Stimulated activated CD4-positive, alpha-beta T cell treated with anti-CD3 and anti-CD28 coated beads, Interleukin-12 subunit alpha, Interleukin-12 subunit beta, amount 100 ng/mL, for 48 hours (primary cell): Measurements from ENCODE around the gene SPTAN1.

Experiments used
- DNase-seq, 3 donors: peaks; one replicate each; pipeline ENCODE4 v3.0.0-alpha.2; 2020; ENCODE audit warnings: low read depth in 2 of 3, low spot score in 1 of 3

Gene SPTAN1

DNA sequence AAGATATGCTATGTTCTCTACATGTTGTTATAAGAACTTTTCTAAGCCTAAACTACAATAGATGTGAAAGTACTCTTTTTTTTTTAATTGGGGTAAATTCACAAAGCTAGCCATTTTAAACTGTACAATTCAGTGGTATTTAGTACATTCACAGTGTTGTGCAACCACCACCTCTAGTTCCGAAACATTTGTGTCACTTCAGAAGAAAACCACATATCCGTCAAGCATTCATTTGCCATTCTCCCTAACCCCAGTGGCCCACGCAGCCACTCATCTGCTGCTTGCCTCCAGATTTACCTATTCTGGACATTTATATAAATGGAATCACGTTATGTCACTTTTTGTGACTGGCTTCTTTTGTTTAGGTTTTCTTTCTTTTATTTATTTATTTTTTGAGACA is 43.1 kb downstream of the SPTAN1 start:
- DNase-seq = no peak

DNA sequence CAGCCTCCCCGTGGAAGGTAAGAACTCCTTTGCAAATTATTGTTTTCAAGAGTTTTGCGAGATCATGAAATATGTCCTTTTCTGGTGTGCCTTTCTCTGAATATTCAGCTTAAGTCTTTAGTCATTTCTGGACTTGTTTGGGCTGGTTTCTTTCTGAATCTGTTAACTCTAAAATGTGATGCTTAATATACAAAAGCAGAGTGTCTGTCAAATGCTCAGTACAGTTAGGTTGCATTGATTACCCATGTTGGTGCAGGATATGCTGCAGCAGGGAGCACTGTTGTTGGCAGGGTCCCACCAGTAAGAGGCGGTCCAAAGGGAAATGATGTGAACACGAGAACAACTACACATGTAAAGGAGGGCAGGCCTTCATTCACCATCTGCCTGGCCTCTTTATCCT is 47.7 kb downstream of the SPTAN1 start:
- no peak for DNase-seq

DNA sequence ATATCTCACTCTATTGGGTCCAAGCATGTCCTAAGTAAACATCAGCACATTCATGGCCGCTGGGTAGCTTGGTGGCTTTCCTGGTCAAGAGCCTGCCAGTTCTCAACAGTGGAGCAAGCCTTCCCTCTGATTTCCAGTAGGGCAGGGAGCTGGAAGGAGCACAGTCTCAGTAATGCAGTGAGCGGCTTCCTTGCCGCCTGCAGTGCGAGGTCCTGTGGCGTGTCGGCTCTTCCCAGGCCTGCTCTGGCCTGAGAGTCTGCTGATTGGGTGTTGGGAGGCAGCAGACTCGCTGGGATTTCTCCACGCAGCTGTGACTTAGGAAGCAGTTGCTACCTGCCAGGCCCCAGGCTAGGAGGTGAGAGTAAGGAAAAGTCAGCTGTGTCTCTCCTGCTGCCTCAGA is 51.3 kb downstream of the SPTAN1 start:
- no peak for DNase-seq

DNA sequence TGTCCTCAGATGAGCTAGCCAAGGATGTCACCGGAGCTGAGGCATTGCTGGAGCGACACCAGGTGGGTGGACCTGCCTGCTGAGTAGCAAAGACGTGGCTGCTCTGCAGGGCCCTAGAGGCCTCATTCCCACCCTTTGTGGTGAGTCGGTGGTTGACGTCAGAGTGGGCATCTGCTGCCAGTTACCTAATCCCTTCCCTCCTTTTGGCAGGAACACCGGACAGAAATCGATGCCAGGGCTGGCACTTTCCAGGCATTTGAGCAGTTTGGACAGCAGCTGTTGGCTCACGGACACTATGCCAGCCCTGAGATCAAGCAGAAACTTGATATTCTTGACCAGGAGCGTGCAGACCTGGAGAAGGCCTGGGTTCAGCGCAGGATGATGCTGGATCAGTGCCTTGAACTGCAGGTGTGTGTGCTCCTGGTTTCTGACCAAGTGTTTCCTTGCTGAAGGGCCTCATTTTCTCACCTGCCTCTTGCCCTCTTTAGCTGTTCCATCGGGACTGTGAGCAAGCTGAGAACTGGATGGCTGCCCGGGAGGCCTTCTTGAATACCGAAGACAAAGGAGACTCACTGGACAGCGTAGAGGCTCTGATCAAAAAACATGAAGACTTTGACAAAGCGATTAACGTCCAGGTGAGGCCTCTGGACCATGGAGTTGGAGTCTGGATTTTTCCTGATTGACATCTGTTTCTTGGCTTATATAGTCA is 55.4 kb downstream of the SPTAN1 start:
- DNase-seq = no peak

DNA sequence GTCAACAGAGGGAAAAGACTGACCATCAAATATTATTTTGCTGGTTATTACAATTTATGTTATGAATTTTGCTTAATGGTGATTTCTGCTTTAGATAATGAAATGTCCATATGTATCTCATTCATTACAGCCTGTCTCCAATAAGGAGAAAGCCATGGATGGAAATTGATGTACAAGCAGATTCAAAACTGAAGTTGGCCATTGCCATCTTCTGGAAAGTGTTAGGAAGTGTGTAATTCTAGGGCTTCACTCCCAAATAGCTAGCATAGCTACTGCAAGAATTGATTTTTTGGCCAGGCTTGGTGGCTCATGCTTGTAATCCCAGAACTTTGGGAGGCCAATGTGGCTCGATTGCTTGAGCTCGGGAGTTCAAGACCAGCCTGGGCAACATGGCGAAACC is 58.5 kb downstream of the SPTAN1 start:
- no peak for DNase-seq

DNA sequence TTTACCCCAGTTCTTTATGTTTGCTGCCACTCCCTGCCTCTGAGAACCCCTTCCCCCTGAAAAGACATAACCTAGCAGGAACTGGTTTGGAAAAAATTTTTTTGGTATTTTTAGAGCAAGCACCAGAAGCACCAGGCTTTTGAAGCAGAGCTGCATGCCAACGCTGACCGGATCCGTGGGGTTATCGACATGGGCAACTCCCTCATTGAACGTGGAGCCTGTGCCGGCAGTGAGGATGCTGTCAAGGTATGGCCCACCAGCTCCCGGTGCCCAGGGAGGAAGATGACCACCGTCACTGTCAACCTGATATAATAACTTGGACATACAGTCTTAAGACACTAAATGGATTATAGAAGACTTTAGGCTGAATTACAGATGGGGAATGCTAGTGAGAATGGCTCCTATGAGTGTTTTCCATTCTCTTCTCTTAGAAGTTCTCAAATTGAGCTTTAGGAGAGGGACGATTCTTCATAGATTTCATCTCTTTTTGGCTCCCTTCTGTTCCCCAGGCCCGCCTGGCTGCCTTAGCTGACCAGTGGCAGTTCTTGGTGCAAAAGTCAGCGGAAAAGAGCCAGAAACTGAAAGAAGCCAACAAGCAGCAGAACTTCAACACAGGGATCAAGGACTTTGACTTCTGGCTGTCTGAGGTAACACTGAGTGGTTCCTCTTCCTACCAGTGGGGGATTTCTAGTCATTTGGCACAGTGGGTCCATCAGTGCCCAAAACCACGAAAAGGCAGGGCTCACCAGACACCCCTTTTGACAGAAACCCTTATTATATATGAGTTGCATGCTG is 59.4 kb downstream of the SPTAN1 start:
- no peak for DNase-seq

DNA sequence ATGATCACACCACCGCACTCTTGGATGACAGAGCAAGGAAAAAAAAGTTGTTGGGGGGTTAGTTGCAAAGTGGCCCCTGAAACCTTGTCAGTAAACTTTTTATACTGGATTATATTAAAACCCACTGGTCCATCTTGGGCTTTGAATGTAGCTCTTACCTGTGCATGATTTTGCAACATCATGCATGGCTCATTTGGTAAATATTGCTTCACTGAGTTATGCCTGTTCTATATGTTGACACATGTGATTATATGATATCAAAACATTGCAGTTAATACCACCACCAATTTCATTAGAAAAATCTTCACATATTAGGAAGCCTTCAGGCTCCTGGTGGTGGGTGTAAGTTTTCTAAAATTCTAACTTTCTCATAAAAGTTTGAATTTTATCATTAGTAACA is 62.3 kb downstream of the SPTAN1 start:
- no peak for DNase-seq

DNA sequence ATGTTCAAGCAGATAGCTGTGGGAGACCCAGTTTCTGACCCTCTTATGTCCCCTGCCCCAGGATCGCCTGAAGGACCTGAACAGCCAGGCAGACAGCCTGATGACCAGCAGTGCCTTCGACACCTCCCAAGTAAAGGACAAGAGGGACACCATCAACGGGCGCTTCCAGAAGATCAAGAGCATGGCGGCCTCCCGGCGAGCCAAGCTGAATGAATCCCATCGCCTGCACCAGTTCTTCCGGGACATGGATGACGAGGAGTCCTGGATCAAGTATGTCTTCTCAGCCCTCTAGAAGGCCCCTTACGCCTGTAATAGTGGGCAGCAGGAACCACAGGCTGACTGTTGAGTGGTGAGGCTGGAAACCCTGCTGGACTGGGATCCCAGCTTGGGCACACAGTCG is 63.2 kb downstream of the SPTAN1 start:
- no peak for DNase-seq

DNA sequence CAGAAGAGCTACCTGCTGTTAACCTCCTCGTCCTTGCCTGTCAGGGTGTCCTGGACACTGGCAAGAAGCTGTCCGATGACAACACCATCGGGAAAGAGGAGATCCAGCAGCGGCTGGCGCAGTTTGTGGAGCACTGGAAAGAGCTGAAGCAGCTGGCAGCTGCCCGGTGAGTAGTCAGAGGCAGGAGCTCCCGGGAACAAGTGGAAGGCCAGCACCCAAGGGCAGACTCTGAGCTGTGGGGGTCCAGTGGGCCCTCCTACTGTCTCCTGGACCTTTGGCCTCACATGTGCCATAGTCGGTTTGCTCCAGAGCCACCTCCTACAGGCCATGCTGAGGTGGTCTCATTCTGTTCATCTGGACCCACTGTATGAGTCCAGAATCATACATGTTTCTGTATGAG is 65.6 kb downstream of the SPTAN1 start:
- no peak for DNase-seq

DNA sequence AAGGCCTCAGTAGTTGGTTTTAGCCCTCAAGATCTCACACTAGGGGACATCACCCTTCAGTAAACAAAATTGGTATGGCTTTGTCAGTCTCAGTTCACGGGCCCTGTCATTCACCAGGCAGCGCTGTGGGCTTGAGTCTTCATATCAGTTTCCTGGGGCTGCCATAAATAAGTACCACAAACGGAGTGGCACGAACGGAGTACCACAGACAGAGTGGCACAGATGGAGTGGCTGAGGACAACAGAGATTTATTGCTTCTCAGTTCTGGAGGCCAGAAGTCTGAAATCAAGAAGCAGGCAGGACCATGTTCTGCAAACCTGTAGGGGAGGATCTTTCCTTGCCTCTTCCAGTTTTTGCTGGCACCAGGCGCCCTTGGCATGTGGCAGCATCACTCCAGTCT is 66.7 kb downstream of the SPTAN1 start:
- no peak for DNase-seq

DNA sequence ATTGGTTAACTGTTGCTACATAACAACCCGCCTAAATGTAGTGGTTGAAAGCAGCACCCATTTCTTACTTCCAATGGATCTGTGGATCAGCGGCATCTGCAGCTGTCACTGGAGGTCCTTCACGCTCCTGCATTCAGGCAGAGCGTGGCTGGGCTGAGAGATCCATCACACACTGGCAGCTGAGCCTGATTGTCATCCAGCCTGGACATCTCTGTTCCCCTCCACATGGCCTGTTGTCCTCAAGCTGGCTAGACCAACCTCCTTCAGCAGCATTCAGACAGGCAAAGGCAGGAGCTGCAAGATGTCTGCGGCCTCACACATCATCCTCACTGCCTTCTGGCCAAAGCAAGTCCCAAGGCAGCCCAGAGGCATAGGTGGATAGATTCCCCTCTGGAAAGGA is 67.4 kb downstream of the SPTAN1 start:
- no peak for DNase-seq

DNA sequence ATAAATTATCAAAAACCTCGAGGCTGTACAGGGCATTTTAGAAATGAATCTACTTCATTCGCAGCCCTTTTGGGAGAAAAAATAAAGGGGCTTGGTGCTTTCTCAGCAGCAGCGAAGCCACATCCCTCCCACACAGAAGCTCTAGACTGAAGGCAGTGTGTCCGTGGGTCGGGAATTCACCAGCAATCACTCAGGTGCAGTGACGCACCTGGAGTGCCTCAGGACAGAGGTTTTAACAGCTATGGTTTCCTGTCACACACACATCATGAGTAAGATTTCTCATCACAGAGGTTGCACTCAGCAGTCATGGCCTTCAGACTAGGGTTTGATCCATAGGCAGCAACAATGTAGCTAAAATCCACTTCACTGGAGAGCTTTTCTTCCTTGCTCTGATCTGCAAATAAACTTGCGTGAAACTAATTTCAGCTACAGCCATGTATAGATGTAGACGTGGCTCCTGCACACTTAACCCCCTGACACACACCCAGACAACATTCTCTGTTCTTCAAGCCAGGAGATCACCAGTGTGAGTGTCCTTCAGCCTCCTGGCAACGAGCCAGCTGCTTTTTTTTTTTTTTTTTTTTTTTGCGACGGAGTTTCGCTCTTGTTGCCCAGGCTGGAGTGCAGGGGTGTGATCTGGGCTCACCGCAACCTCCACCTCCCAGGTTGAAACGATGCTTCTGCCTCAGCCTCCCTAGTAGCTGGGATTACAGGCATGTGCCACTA is 69.5 kb downstream of the SPTAN1 start:
- no peak for DNase-seq

DNA sequence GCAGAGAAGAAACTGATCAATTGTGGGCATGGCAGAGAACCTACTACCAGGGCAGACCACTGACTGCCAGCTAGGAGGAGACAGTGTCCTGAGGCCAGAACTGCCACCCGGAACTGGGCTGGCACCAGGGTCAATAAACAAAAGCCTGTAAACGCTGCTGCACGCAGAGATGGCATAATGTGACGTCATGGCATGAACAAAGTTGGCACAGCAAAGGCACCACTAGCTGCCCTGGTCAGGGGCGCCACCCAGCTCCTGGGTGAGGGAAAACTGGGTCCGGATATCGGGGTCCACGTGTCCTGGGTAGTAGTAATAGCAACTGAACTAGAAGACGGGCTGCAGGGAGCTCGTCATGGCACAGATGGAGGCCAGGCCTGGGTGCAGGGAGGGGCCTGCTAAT is 72.2 kb downstream of the SPTAN1 start:
- no peak for DNase-seq

DNA sequence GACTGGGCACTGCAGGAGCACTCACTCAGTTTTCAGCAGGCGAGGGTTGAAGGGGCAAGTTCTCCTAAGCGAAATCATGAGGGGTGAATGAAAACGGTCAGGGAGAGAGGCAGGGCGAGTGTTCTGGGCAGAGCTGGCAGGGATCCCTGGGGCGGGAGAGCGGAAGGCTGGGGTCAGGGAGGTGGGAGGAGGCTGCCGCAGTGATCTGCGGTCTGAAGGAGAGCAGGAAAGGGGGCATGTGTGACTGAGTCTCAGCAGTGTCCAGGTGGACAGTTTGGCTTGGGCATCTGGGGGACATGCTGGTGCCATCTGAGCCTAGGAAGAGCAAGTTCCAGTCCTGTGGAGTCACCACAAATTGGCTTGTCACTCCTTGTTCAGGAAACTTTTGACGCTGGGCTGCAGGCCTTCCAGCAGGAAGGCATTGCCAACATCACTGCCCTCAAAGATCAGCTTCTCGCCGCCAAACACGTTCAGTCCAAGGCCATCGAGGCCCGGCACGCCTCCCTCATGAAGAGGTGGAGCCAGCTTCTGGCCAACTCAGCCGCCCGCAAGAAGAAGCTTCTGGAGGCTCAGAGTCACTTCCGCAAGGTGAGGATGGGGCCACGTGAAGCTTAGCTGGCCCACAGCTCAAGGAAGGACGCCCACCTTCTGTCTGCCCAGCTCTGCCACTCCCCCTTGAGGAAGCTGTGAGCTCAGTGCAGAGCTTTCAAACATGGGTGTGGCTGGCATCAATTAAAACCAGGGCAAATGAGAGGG is 73.2 kb downstream of the SPTAN1 start:
- no peak for DNase-seq

DNA sequence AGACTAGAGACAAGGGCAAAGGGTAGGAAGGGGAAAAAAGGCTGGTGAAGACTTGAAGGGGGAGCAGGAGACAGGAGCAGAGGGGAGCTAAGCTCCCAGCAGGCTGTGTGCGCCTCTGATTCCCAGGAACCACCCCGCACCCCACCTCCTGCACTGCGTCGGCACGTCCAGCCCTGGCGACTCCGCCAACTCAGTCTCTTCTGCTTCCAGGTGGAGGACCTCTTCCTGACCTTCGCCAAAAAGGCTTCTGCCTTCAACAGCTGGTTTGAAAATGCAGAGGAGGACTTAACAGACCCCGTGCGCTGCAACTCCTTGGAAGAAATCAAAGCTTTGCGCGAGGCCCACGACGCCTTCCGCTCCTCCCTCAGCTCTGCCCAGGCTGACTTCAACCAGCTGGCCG is 73.8 kb downstream of the SPTAN1 start:
- no peak for DNase-seq

DNA sequence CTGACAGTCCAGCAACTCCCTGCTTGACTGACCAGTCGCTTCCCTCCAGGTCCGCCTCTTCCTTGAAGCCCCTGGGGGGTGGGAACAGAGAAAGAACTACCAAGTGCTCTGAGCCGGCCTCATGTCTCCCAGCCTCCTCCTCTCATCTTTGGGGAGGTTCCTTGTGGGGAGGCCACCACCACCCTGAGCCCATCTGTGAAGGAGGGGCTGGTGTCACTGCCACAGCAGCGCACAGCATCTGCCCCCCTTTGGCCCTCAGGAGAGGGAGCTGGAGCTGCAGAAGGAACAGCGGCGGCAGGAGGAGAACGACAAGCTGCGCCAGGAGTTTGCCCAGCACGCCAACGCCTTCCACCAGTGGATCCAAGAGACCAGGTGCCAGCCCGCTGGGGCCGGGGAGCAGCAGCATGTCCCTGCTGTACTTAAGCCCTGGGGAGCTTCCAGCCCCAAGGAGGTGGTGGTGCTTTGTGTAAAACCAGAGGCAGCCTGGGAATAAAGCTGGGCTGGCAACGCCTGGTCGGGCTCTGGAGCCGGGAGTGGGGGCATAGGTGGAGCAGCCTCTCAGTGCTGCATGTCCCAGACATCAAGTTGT is 74.8 kb downstream of the SPTAN1 start:
- DNase-seq = no peak

DNA sequence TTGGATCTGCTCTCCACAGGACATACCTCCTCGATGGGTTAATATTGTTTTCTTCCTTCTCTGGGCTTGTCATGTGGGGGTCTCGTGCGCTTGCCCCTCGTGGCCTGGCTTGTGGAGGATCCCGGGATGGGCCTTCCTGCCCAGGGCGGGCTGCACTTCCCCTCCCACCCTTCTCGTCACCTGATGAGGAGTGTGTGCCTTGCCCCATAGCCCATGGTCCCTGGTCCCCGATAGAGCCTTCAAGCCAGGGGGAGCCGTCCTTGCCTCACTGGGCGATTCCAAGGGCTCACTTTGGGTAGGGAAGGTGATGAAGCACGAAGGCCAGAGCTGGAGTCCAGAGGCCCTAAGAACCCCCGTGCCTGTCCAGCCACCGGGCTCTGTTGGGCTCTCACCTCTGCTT is 75.5 kb downstream of the SPTAN1 start:
- no peak for DNase-seq

DNA sequence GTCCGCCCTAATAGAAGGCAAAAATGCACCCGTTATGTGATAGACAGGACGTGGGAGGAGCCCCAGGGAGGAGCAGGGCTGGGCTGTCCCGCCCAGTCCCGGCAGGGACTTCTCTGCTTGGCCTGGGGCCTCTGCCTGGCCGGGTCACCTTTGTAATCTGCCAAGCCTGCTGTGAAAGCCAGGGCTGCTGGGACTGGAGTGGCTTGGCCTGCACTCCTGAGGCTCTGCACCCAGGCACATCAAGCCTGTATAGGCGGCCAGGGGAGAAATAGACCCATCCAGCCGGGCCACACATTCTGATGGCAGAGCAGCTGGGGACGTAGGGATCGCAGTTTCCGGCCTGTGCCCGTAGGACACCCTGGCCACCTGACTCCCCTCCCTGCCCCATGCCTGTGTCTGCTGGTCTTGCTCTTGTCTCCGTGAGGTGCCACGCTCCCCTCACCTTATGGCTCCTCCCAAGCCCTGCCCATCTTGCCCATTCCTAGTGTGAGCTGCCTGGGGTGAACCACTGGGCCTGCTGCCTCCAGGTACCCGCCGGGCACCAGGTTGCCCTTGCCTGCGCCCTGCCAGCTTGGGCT is 76.2 kb downstream of the SPTAN1 start:
- no peak for DNase-seq

DNA sequence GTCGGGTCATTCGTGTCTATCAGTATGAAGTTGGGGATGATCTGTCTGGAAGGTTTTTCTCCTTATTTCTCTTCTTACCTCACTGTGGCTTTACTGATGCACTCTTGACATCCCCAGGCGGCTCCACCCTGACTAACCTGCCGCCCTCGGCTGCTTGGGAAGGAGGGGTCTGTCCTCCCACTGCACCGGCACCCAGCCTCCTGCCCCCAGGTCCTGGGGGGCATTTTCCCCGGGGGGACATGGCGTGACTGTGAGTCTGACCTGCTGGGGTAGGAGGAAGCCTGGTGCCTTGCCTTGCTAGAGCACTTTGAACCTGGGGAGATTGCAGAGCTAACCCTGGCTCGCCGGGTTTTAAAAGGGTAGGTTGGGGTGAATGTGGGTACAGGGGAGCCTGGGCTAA is 76.7 kb downstream of the SPTAN1 start:
- no peak for DNase-seq

DNA sequence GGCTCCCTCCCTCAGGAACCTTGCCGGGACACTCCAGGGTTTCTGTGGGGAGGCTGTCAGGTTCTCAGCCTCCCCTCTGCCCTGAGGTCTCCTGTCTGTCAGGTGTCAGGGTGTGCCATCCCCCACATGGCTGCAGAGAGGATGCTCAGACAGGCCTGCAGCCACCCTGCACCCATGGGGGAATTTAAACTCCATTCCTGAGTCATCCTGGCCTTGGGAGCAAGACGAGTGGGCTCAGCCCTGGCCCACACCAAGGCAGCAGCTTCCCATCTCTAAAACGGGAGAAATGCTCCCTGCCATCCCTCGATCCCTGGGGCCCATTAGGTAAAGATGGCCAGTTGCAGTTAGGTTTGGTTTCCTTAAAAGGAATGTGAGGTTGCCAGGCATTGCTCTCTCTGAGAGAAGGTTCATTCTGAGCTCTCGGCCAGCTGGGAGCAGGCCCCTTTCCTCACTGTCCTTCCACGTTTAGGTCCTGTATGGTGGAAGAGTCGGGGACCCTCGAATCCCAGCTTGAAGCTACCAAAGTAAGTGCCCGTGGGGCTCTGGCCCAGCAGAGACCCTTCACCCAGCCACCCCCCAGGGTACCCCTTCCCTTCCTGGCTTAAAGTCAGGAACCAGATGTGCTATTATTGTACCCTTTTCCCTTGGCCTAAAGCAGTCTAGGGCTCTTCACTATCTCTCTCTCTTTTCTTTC is 77.6 kb downstream of the SPTAN1 start:
- no peak for DNase-seq
